ENCODE measurements around the gene RPRD1A. TPM values are rescaled to one million over a fixed set of nuclear protein-coding genes. Genes with fewer than 3 reads are reported as not detected.

Gene RPRD1A
- polyA plus RNA-seq, 4 donors, result 62.4 to 73.4 (median 69.8) TPM

Other genes starting within 250 kb of the RPRD1A start
- 10 to 100 TPM; 79.0 to 87.9 (median 85.2) TPM for gene SLC39A6, start 61.8 kb upstream of the RPRD1A start, polyA plus RNA-seq (ENCODE audit: insufficient read length in 4 of 4)
- 100 to 1,000 TPM in 2 of 4 donors, 10 to 100 TPM in 2; 82.7 to 104 (median 101) TPM for gene ELP2, start 62.3 kb upstream of the RPRD1A start, polyA plus RNA-seq (ENCODE audit: insufficient read length in 4 of 4)
- gene MOCOS, start 119.9 kb upstream of the RPRD1A start, polyA plus RNA-seq (ENCODE audit: insufficient read length in 4 of 4), result 1 to 10 TPM in 1 of 4 donors, under 1 TPM in 3; 0.40 to 1.1 (median 0.82) TPM
- gene FHOD3, start 230.2 kb upstream of the RPRD1A start, polyA plus RNA-seq (ENCODE audit: insufficient read length in 4 of 4), result 10 to 100 TPM; 36.8 to 46.8 (median 42.1) TPM

Measured in right renal pelvis (tissue), 4 donors.